C4-2B (cell line): ENCODE results near the gene VCL.
"Not testable (repeated sequence)": the region's sequence is repeated elsewhere in the genome, so short reads cannot be mapped to it uniquely, and the experiment has no call there.

Experiments used
- H3K27ac ChIP-seq: fragments of 450-650 bp; 2 replicates; pipeline ENCODE4 v1.5.1; 2017
- CTCF ChIP-seq: fragments of 450-650 bp; conservative IDR thresholded peaks from 2 replicates; pipeline ENCODE4 v1.5.1; 2017; ENCODE audit warnings: mild to moderate bottlenecking
- ZFX ChIP-seq: fragments of 450-650 bp; IDR thresholded peaks from 2 replicates; pipeline ENCODE4 v1.6.1; 2017

Gene VCL

GRCh38 chr10:74139981-74140380 is 142.1 kb downstream of the VCL start:
- TF ChIP-seq ZFX (no peak), CTCF (no peak)
- H3K27ac ChIP-seq, result no peak overlapping the region

- H3K27ac ChIP-seq, result no peak overlapping the region
- no peak for TF ChIP-seq ZFX
- TF ChIP-seq CTCF, result no peak
These were observed 142.6 kb downstream of the VCL start for GRCh38 chr10:74140553-74140952.

GRCh38 chr10:74145133-74145532 is 147.2 kb downstream of the VCL start:
- no peak for TF ChIP-seq CTCF
- no peak for TF ChIP-seq ZFX

GRCh38 chr10:74146980-74147379 is 149.1 kb downstream of the VCL start:
- not testable (repeated sequence) for H3K27ac ChIP-seq

More at GRCh38 chr10:74145133-74145532, 147.2 kb downstream of the VCL start:
- H3K27ac ChIP-seq, result no peak overlapping the region

- peak within 1 kb of the TSS; percentile 81 for H3K27ac ChIP-seq
- TF ChIP-seq ZFX (peak; percentile 90), CTCF (no peak)
These were observed 152.5 kb downstream of the VCL start, which contains the start of gene AP3M1 for GRCh38 chr10:74150204-74150989. Gene AP3M1, minus strand, starts transcription at chr10:74150828. Its CDS starts 12,449 bp downstream, at chr10:74138379.

- peak within 1 kb of the TSS; percentile 81 for H3K27ac ChIP-seq
- peak; percentile 33 for TF ChIP-seq CTCF
- peak; percentile 26; the same call in 1 of the 2 replicates for TF ChIP-seq ZFX
These were observed 153.3 kb downstream of the VCL start, which contains the start of gene ADK for GRCh38 chr10:74150990-74151878. Gene ADK, plus strand, starts transcription at chr10:74151221. Its CDS starts 58 bp downstream, at chr10:74151279.

GRCh38 chr10:74151879-74152722 is 154.2 kb downstream of the VCL start:
- TF ChIP-seq ZFX (no peak), CTCF (no peak)
- peak overlapping the region; percentile 81 for H3K27ac ChIP-seq
